ACHN (cell line): ENCODE data around the gene GRHPR.
"Not testable (repeated sequence)": the region's sequence is repeated elsewhere in the genome, so short reads cannot be mapped to it uniquely, and the experiment has no call there.

Experiments used
- DNase-seq: peaks from one replicate; pipeline ENCODE4 v3.0.0-alpha.2; 2015
- in situ Hi-C: cut with HindIII; loops from 2 replicates; pipeline ENCODE4 v1.10.0; 2017; ENCODE audit warnings: low sequenced_read_pairs, low pct_ligation_motif_present, low pct_unique_long_range_greater_than_20kb

Gene GRHPR

DNA sequence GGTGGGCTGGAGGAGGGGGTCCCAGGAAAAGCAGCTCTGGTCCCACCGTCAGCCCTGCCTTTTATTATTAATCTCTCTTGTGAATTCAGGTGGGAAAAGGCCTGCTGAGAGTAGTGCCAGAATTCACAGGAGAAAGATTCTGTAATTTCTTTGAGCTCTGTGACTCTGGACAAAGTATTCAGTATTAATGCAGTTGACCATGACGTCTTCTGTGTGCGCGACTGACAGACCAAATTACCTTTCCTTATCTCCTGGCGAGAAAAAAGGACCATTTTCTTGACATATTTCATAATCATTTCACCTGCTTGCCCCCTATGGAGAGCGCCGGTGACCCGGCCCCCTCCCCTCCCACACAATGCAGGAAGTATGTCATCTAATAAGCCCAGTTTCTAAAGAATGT is 26.8 kb upstream of the GRHPR start:
- in situ Hi-C loops, result no loop called here
- no peak for DNase-seq

GRCh38 chr9:37397948-37398347 is 24.5 kb upstream of the GRHPR start:
- DNase-seq, in situ Hi-C loops: not testable (repeated sequence)

DNA sequence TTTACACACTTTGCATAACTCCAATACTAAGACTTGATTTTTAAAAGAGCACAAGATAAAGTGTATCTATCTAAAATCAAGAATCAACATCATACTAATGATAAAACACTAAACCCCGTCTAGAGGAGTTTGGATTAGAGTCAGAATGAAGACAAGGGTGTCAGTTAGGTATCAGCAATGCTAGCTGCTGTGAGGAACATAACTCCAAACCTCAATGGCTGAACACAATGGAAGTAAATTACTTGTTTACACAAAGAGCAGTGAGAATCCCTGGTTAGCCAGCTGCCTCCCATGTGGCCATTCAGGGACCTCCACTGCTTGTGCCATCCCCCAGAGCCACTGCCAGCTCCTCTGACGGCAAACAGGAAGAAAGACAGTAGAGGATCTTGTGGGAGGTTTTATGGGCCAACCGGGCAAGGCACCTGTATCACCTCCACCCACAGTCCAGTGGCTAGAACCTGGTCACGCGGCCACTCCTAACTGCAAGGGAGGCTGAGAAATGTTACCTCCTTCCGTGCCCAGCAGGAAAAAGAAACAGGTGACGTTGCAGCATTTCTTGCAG is 24.0 kb upstream of the GRHPR start:
- DNase-seq, result no peak
- in situ Hi-C loops, result no loop called here

DNA sequence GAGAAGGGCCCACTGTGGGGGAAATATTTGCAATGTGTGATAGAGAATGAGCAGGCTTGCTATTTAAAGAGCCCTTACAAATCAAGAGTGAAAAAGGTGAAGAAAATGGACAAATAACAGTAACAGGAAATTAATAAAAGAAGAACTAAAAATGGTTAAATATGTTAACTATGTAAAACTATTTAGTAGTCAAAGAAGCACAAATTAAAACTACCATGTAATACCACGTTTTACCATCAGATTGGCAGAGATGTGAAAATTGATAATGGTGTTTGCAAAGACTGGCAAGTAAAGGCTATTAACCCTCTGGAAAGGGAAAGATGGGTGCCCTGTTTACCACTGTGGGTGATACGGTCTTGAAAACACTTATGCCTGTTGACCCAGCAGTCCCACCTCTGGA is 23.2 kb upstream of the GRHPR start:
- in situ Hi-C loops, result no loop called here
- DNase-seq, result no peak

DNA sequence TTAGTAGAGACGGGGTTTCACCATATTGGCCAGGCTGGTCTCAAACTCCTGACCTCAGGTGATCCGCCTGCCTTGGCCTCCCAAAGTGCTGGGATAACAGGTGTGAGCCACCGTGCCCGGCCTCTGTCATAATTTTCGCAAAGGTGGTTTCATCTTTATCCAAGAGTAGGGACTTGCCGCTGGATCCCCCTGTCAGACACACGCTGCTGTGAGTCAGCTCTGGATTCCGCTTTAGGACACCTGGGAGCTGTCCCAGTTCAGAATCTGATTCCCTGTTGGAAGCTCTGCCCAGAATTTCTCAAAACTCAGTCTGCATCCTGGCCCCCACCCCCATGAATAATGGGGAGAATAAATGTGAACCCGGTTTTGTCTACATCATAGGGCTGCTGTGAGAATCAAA is 17.9 kb upstream of the GRHPR start:
- in situ Hi-C loops, result no loop called here

DNA sequence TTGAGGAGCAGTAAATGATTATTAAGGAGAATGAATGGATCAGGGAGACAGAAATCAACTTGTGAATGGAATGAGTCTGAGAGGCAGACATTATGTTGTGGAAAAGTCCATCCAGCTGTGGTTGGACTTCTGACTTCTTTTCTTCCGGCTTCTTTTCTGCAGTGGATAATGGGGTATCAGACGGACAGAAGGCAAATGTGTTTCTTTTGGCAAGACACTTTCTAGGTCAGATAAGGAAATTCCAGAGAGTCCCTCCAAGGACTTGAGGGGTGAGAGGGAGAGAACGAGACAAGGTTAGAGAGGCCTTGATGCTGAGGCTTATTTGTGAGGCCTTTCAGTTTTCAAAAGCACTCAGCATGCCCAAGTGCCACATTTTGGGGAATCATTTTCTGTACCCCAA is 17.1 kb upstream of the GRHPR start:
- in situ Hi-C loops, result no loop called here
- no peak for DNase-seq

More for the DNA sequence above, 17.9 kb upstream of the GRHPR start:
- DNase-seq, result no peak

DNA sequence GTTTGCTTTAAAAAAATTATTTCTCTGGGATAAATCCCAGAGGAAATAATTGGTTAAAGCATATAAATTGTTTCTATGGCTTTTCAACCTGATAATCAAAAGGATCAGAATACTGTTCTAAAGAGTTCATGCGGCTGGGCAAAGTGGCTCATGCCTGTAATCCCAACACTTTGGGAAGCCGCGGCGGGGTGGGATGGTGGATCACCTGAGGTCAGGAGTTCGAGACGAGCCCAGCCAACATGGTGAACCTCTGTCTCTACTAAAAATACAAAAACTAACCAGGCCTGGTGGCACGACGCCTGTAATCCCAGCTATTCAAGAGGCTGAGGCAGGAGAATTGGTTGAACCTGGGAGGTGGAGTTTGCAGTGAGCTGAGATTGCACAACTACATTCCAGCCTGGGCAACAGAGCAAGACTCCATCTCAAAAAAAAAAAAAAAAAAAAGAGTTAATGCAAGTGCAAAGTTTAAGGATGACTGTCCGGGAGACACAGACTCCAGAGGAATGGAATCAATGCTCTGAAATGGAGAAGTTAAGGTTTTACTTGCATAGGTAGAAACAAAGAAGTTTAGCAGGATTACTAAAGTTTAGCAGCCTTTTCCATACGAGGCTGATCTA is 16.6 kb upstream of the GRHPR start:
- in situ Hi-C loops, result no loop called here
- no peak for DNase-seq

- DNase-seq, result no peak
- in situ Hi-C loops, result no loop called here
Observed at GRCh38 chr9:37406603-37407401, 15.7 kb upstream of the GRHPR start.

- in situ Hi-C loops, result no loop called here
- DNase-seq, result peak; percentile 34
Observed at GRCh38 chr9:37407468-37407867, 15.0 kb upstream of the GRHPR start.

- in situ Hi-C loops, result no loop called here
- DNase-seq, result peak; percentile 53
Observed at GRCh38 chr9:37408933-37409710, 13.4 kb upstream of the GRHPR start.

DNA sequence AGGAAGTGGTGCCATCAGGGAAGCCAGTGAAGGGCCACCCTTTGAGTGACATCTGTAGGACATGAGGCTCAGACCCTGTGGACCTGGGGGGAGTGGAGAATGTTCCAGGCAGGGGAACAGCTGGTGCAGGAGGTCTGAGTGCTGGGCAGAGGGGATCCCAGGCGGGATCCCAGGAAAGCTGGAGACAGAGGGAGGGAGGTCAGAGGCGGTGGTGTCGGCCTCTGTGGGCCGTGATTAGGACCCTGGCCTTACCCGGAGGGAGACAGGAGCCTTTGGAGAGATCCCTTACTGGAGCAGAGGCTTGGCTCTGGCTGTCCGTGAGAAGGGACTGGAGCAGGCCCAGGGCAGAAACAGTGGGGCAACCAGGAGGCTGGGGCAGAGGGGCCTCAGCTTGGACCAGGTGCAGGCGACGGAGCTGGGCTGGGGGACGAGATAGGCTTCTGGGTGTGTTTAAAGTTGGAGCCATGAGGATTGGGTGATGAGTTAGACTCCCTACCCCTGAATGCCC is 12.1 kb upstream of the GRHPR start:
- DNase-seq, result no peak
- in situ Hi-C loops, result no loop called here

DNA sequence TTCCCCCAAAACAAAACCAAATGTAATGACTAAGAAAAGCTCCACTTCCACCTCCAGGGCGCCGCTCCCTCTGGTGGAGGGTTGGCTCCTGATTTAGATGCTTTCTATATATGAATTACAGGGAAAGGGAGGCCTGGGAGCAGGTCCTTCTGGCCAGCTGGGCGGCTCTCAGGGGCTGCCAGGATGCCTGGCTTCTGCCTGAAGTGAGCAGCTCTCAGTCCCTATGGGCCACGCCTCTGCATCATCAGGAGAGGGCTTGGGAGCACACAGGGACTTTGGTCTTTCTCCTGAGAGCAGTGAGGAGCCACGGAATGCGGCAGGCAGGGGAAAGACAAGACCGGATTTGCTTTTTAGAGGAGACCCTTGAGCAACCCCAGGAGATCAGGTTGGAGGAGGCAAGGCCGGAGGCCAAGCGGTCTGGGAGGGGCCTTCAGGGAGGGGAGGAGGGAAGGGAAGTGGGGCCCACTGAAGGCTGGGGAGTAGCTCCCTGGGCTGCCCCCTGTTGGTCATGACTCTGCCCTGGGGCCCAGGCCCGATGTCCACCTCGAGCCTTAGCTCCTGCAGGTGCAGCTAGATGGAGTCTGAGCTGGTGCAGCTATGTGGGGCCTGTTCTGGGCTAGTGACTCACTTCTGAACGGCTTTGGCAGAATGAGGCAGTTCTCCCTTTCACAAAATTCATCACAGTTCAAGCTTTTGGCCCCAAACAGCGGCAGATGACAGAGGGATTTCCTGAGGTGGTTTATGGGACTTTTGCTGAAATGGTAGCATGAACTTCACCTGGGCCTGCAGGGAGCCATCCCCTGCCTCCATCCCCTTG is 11.3 kb upstream of the GRHPR start:
- in situ Hi-C loops, result no loop called here
- peak; percentile 27 for DNase-seq

DNA sequence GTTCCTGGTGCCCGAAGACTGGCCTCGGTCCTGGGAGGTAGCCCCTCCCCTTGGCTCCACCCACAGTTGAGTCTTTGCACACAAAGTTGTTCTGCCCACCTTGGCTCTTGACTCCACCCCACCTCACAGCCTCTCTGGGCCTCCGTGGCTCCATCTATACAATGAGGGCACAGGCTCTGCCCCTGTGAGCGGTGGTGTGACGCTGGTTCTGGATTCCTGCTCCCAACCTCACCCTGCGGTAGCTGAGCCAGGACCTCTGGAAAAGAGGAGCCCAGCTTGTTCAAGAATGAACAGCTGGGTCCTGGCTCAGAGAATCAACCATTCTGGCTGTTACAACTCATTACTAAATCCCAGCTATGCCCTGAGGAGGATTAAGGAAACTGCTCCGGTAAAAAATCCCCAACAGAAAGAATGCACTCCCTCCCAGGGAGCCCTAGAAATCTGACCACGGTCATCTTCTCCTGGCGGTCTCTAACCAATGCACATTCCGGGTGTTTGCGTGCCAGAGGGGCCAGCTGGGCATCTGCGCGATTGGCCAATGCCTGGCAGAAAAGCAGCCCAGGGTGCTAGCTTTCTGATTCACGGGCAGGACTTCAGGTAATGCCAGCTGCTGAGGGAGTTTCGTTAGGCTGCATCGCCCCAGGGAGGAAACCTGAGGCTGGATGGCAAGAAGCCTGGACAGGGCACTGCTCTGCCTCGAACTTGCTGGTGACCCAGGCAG is 9.9 kb upstream of the GRHPR start:
- DNase-seq, result peak; percentile 68
- in situ Hi-C loops, result no loop called here

- no peak for DNase-seq
- in situ Hi-C loops, result no loop called here
Observed at GRCh38 chr9:37413311-37413710, 9.2 kb upstream of the GRHPR start.

DNA sequence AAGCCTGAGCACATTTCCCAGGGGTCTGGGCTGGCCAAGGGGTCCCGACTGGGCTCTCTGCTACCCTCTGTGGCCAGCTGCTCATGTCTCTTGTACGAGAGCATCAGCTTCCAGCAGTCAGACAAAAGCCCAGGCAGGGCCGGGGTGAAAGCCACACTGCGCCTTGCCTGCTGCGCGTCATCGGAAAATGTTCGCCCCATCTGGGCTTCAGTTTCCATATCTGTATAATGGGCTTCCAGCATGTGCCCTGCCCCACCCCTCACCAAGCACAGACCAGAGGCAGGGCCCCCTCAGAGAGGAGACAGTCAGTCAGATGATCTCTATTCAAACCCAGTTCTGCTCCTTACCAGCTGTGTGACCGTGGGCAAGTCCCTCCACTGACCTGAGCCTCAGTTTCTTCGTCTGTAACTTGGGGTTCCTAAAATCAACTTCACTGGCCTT is 8.0 kb upstream of the GRHPR start:
- in situ Hi-C loops, result no loop called here
- DNase-seq, result no peak

DNA sequence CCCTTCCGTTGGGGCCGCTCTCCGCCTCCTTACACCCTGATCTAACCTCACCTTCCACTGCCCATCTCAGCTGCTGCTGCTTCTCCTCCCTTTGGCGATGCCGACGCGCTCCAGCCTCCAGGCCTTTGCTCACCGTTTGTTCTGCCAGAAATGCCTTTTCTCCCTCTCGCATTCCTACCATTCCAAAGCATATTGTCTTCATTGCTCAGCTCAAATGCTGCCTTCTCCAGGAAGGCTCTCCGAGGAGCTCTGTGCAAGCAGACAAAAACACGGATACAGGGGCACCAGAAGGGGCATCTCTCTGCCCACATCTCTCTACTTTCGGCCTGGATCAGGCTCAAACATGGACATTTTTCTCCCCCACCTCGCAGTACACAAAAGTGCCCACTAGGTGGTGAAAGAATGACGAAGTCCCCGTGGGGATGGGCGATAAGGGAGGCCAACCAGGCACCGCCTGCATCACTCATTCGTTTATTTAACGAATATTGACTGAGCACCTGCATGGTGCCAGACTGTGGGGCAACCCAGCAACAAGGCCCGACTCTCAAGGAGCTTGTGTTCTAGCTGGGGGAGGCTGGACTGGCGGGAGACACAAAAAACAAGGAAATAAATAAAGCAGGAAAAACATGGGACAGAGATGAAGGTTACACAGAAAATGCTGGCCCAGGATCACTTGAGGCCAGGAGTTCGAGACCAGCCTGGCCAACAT is 7.3 kb upstream of the GRHPR start:
- in situ Hi-C loops, result no loop called here
- DNase-seq, result peak; percentile 84

- no peak for DNase-seq
- in situ Hi-C loops, result no loop called here
Observed at GRCh38 chr9:37417252-37417803, 5.2 kb upstream of the GRHPR start.
